Natural killer cell (primary cell): Measurements from ENCODE around the gene MOAP1. TPM values are rescaled to one million over a fixed set of nuclear protein-coding genes. Genes with fewer than 3 reads are reported as not detected.
"Not testable (repeated sequence)": the region's sequence is repeated elsewhere in the genome, so short reads cannot be mapped to it uniquely, and the experiment has no call there.

Experiments used
- ATAC-seq, 3 donors: fragments of 150-1000 bp in 2 of 3; fragments of 200-7000 bp in 1 of 3; cut with Tn5 transposase; 1 replicate in 1 of 3; 2 replicates in 2 of 3; pipeline ENCODE4 v1.10.0; 2021; ENCODE audit warnings: mild to moderate bottlenecking in 2 of 3, moderate library complexity in 2 of 3
- DNase-seq, 2 donors: peaks; one replicate each; pipeline versions ENCODE4 v3.0.0 to v3.0.0-alpha.2; 2013 to 2021; ENCODE audit warnings: mixed read lengths in 1 of 2
- H3K27ac ChIP-seq: one replicate; pipeline ENCODE4 v1.5.1; 2013; ENCODE audit warnings: mild to moderate bottlenecking, low read length
- H3K27me3 ChIP-seq: one replicate; pipeline ENCODE4 v1.6.1; 2013; ENCODE audit warnings: low read length; ENCODE audit not compliant: control insufficient read depth, insufficient read depth
- H3K36me3 ChIP-seq: one replicate; pipeline ENCODE4 v1.6.1; 2013; ENCODE audit warnings: low read length; ENCODE audit not compliant: control insufficient read depth, insufficient read depth
- H3K4me1 ChIP-seq: one replicate; pipeline ENCODE4 v1.6.1; 2013; ENCODE audit warnings: low read length; ENCODE audit not compliant: control insufficient read depth, insufficient read depth
- H3K4me3 ChIP-seq: one replicate; pipeline ENCODE4 v1.5.1; 2013; ENCODE audit warnings: low read length
- H3K9me3 ChIP-seq: one replicate; pipeline ENCODE4 v1.6.1; 2013; ENCODE audit warnings: low read length; ENCODE audit not compliant: control insufficient read depth, insufficient read depth
- H3K27ac Mint-ChIP-seq, 2 donors: one replicate each; pipeline ENCODE4 v1.8.0; 2022; ENCODE audit warnings: mild to moderate bottlenecking in 2 of 2, mixed read lengths in 2 of 2, moderate library complexity in 1 of 2
- H3K27me3 Mint-ChIP-seq, 2 donors: one replicate each; pipeline ENCODE4 v1.8.0; 2022; ENCODE audit warnings: low read depth in 2 of 2, mixed read lengths in 2 of 2
- H3K36me3 Mint-ChIP-seq: one replicate; pipeline ENCODE4 v1.8.0; 2022; ENCODE audit warnings: mixed read lengths
- H3K4me1 Mint-ChIP-seq, 2 donors: one replicate each; pipeline ENCODE4 v1.8.0; 2022; ENCODE audit warnings: mixed read lengths in 2 of 2
- H3K4me3 Mint-ChIP-seq: one replicate; pipeline ENCODE4 v1.8.0; 2022; ENCODE audit warnings: mild to moderate bottlenecking, moderate library complexity, mixed read lengths
- H3K9me3 Mint-ChIP-seq, 2 donors: one replicate each; pipeline ENCODE4 v1.8.0; 2022; ENCODE audit warnings: mixed read lengths in 2 of 2
- WGBS: methylation state at CpG from one replicate; pipeline ENCODE4 v1.1.7; 2013; ENCODE audit warnings: missing lambda C conversion rate; ENCODE audit not compliant: insufficient coverage; 5-methylcytosine and 5-hydroxymethylcytosine counted together
- intact Hi-C: fragments of 100-400 bp; cut with micrococcal nuclease; formaldehyde crosslinking; loops from one replicate; pipeline ENCODE4 v1.14.2; 2022
- total RNA-seq, 4 donors: library from RNA; stranded (reverse); fragments of 120-200 nt in 1 of 4; gene quantifications; one replicate each; pipeline versions ENCODE4 v1.2.3 to v1.2.4, GENCODE V29; 2013 to 2022
- TF ChIP-seq, protein P1 (sequence below): fragments of 200-600 bp; IDR thresholded peaks from one replicate; pipeline ENCODE4 v1.8.0; 2022; ENCODE audit warnings: antibody characterized with exemption

Gene MOAP1
- total RNA-seq, 3 donors from 2014 or later (not counting 1 experiment from before 2014, with no cell fraction given): 89.5 to 106 (median 91.4) TPM

DNA sequence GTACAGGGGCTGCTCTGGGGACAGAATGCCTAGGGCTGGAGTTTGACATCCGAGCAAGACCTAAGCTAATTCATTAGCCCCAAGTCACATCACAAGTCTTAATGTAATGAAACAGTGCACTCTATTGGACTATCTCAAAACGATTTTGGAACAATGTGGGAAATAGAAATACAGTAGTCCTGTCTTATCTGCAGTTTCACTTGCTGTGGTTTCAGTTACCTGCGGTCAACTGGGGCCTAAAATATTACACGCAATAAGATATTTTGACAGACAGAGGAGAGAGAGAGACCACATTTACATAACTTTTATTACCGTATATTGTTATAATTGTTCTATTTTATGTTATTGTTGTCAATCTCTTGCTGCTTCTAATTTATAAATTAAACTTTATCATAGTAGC is 21.1 kb downstream of the MOAP1 start:
- H3K36me3 Mint-ChIP-seq: no peaks in the 10 kb centered on the region
- DNase-seq: no peak
- ATAC-seq: no peak
- Histone ChIP-seq H3K36me3 (no peaks in the 10 kb centered on the region), H3K27me3 (no peaks in the 10 kb centered on the region), H3K4me1 (no peaks in the 10 kb centered on the region), H3K4me3 (no peak overlapping the region), H3K27ac (no peak overlapping the region), H3K9me3 (no peaks in the 10 kb centered on the region)
- intact Hi-C loops: no loop called here
- H3K27me3 Mint-ChIP-seq: no peaks in the 10 kb centered on the region
- no peak overlapping the region for H3K27ac Mint-ChIP-seq
- no peak overlapping the region for H3K4me3 Mint-ChIP-seq
- WGBS: 57% methylated on average over 3 of the region's 5 CpGs
- no peaks in the 10 kb centered on the region for H3K4me1 Mint-ChIP-seq
- TF ChIP-seq, protein P1, sequence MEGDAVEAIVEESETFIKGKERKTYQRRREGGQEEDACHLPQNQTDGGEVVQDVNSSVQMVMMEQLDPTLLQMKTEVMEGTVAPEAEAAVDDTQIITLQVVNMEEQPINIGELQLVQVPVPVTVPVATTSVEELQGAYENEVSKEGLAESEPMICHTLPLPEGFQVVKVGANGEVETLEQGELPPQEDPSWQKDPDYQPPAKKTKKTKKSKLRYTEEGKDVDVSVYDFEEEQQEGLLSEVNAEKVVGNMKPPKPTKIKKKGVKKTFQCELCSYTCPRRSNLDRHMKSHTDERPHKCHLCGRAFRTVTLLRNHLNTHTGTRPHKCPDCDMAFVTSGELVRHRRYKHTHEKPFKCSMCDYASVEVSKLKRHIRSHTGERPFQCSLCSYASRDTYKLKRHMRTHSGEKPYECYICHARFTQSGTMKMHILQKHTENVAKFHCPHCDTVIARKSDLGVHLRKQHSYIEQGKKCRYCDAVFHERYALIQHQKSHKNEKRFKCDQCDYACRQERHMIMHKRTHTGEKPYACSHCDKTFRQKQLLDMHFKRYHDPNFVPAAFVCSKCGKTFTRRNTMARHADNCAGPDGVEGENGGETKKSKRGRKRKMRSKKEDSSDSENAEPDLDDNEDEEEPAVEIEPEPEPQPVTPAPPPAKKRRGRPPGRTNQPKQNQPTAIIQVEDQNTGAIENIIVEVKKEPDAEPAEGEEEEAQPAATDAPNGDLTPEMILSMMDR: no peak
- H3K9me3 Mint-ChIP-seq: no peaks in the 10 kb centered on the region

DNA sequence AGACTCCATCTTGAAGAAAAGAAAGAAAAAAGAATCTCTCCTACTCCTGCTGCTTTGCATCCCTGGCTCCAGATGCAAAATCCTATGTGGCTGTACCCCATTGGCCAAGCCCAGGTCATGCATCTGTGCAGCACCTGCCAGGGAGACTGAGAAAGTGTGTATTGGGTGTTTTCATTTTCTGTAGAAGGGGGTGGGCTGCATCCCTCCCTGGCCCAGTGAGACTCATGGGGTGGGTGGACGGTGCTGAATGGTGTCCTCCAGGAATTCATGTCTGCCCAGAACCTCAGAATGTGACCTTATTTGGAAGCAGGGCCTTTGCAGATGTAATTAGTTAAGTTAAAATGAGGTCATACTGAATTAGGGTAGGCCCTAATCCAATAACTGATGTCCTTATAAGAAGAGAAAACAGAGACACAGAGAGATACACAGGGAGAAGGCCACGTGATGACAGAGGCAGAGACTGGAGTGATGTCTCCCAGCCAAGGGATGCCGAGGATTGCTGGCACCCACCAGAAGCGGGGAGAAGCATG is 23.2 kb downstream of the MOAP1 start:
- no peaks in the 10 kb centered on the region for H3K9me3 ChIP-seq
- Mint-ChIP-seq H3K4me3 (no peak overlapping the region), H3K36me3 (no peaks in the 10 kb centered on the region), H3K9me3 (no peaks in the 10 kb centered on the region), H3K4me1 (no peaks in the 10 kb centered on the region), H3K27ac (no peak overlapping the region), H3K27me3 (no peaks in the 10 kb centered on the region)
- H3K36me3 ChIP-seq: no peaks in the 10 kb centered on the region
- intact Hi-C loops: no loop called here
- ATAC-seq: no peak
- WGBS: 81% methylated on average over 4 of the region's 4 CpGs
- no peak overlapping the region for H3K4me3 ChIP-seq
- H3K27me3 ChIP-seq: no peaks in the 10 kb centered on the region
- H3K27ac ChIP-seq: no peak overlapping the region
- no peak for DNase-seq
- TF ChIP-seq, protein P1: no peak
- no peaks in the 10 kb centered on the region for H3K4me1 ChIP-seq

DNA sequence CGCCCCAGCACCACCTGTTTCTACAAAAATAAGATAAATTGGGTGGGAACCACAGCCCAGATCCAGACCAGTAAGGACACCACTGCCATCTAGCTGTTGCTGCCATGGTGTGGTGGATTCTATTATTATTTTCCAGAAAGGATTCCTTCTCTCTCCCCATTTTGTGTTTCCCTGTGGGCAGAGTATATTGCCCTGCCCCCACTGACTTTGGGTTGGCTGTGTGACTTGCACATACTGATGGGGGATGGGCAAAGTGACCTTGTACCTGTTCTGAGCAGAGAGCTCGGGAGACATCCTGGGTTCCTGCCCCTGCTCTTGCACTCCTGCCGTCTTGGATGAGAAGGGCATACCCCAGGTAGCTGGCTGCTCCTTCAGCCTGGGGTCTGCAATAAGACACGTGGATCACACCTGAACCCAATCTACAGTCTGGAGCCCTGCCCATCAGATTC is 24.3 kb downstream of the MOAP1 start:
- TF ChIP-seq, protein P1: no peak
- Histone ChIP-seq H3K9me3 (no peaks in the 10 kb centered on the region), H3K27me3 (no peaks in the 10 kb centered on the region), H3K4me1 (no peaks in the 10 kb centered on the region), H3K27ac (no peak overlapping the region), H3K36me3 (no peaks in the 10 kb centered on the region), H3K4me3 (no peak overlapping the region)
- DNase-seq (peak in 1 of 2 donors; percentile 15), ATAC-seq (peak in 1 of 3 donors; percentile 41)
- Mint-ChIP-seq H3K27ac (no peak overlapping the region), H3K36me3 (no peaks in the 10 kb centered on the region), H3K4me1 (no peaks in the 10 kb centered on the region), H3K4me3 (no peak overlapping the region), H3K9me3 (no peaks in the 10 kb centered on the region), H3K27me3 (no peaks in the 10 kb centered on the region)
- 75% methylated on average over 3 of the region's 4 CpGs for WGBS
- intact Hi-C loops: no loop called here

DNA sequence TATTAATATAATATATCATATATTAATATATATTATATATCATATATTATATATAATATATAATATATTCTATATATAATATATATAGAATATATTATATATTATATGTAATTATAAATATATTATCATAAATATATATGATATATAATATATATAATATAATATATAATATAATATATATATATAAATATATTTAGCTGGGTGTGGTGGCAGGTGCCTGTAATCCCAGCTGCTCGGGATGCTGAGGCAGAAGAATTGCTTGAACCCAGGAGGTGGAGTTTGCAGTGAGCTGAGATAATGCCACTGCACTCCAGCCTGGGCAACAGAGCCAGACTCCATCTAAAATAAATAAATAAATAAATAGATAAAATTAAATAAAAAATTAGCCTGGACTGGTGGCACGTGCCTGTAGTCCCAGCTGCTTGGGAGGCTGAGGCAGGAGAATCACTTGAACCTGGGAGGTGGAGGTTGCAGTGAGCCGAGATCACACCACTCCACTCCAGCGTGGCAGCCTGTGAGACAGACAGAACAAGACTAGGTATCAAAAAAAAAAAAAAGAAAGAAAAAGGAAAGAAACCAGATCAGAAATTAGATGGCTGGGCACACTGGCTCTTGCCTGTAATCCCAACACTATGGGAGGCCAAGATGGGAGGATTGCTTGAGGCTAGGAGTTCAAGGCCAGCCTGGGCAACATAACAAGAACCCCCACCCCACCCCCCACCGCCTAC is 24.9 kb downstream of the MOAP1 start:
- H3K4me1 ChIP-seq, H3K27ac Mint-ChIP-seq, H3K36me3 Mint-ChIP-seq, H3K9me3 ChIP-seq, H3K4me3 Mint-ChIP-seq, intact Hi-C loops, H3K27me3 ChIP-seq, H3K27ac ChIP-seq, H3K9me3 Mint-ChIP-seq, H3K4me1 Mint-ChIP-seq, H3K27me3 Mint-ChIP-seq, H3K36me3 ChIP-seq, H3K4me3 ChIP-seq, DNase-seq: not testable (repeated sequence)
- 82% methylated on average over 3 of the region's 5 CpGs for WGBS
- ATAC-seq: peak in 1 of 3 donors; percentile 21

DNA sequence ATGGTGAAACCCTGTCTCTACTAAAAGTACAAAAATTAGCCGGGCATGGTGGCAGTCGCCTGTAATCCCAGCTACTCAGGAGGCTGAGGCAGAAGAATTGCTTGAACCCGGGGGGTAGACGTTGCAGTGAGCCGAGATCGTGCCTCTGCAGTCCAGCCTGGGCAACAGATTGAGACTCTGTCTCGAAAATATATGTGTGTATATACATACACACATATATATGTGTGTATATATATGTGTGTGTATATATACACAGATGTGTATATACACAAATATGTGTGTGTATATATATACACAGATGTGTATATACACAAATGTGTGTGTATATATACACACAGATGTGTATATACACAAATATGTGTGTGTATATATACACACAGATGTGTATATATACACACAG is 26.3 kb downstream of the MOAP1 start:
- H3K27ac ChIP-seq, ATAC-seq, intact Hi-C loops: not testable (repeated sequence)

More for the DNA sequence above, 26.3 kb downstream of the MOAP1 start:
- not testable (repeated sequence) for H3K27me3 ChIP-seq, H3K9me3 ChIP-seq, H3K9me3 Mint-ChIP-seq, DNase-seq, H3K4me3 Mint-ChIP-seq, H3K36me3 Mint-ChIP-seq, H3K4me3 ChIP-seq, H3K4me1 ChIP-seq, H3K36me3 ChIP-seq, H3K4me1 Mint-ChIP-seq, H3K27me3 Mint-ChIP-seq, H3K27ac Mint-ChIP-seq
- 94% methylated on average over 6 of the region's 7 CpGs for WGBS
